ENCODE measurements around the gene LRRTM3.

LRRTM3 gene

DNA sequence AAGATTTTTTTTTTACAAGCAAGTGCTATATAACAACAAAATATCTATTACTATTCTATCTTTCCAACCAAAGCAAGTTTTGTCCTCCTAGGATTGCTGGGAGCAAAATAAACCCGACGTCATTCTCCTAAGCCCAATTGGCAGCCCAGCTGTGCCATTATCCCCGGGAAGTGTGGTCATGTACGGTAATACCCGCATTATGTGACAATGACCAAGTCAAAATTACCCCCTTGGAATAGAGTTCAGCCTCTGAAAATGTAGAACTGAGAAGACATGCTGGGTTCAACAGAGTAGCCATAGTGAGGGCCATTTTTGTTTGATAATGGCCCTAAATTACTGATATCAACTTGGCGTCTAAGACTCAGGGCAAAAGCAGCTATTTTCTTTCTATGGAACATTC, 215.5 kb downstream of the LRRTM3 start:
- DNase-seq, result no peak

DNA sequence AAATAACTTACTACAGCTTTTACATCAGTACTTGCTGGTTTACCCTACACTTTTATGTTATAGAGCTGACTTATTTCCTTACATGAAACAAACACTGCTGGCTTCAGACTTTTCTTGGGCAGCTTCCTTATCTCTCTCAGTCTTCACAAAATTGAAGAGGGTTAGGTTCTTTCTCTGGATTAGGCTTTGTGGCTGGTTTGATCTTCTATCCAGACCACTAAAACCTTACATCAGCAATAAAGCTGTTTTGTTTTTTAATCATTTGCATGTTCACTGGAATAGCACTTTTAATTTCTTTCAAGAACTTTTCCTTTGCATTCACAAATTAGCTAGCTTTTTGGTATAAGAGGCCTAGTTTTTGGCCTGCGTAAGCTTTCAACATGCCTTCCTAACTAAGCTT, 218.7 kb downstream of the LRRTM3 start:
- no peak for DNase-seq

Data from cortex of kidney (tissue), 1 donor.